Stimulated activated CD8-positive, alpha-beta memory T cell treated with anti-CD3 and anti-CD28 coated beads, Interleukin-15, amount 100 ng/mL, for 4 hours (primary cell): ENCODE data around the gene RFTN1.

Experiments used
- DNase-seq, 2 donors: peaks; one replicate each; pipeline ENCODE4 v3.0.0-alpha.2; 2020; ENCODE audit warnings: low read depth in 2 of 2

Gene RFTN1

DNA sequence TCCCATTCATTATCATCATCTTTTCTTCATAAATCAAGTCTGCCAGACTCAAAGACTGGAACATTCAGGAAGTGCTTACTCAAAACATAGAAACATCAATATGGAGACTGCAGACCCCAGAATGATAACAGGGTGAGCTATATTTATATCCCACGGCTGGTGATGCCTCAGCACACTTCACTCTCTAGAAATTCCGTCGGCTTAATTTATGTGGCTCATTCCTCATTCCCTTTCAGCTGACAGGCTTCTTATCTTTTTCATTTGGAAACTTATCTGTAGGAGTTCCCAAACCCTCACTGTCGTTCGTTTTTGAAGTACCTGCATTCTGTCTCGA lies 45.5 kb downstream of the RFTN1 start:
- DNase-seq, result no peak

DNA sequence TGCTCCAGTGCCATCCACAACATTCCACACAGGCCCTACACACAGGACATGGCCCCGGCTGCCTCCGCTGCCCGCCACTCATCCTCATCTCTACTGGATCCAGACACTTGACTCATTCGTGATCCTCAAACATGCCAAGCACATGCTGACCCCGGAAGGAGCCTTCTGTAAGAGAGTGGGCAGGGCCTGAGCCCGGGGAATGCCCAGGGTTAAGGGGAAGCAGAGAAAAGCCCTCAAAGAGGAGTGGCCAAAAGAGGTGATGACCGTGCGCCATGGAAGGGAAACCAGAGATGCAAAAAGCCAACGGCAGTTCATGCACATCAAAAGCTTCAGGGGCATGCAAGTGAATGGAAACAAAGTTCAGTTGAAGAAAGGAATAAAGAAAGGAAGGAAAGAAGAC lies 46.1 kb downstream of the RFTN1 start:
- peak in 1 of 2 donors; percentile 34 for DNase-seq

DNA sequence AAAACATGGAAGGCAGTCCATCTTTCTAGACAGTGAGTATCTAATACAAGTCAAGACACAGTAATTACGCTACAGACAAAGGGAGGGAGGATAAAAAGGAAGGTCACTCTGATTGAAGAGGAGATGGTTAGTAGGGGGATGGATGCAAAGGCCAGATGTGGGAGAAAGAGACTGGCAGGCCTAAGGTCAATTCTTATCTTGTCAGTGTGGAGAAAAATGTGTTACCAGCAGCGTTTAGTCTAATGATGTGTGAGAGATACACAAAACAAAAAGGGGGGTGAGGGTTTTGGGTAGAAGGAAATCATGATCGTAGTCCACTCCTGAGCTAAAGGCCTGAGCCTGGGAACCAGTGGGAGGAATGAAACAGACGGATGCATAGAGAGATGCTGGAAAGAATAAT lies 46.7 kb downstream of the RFTN1 start:
- DNase-seq, result no peak

DNA sequence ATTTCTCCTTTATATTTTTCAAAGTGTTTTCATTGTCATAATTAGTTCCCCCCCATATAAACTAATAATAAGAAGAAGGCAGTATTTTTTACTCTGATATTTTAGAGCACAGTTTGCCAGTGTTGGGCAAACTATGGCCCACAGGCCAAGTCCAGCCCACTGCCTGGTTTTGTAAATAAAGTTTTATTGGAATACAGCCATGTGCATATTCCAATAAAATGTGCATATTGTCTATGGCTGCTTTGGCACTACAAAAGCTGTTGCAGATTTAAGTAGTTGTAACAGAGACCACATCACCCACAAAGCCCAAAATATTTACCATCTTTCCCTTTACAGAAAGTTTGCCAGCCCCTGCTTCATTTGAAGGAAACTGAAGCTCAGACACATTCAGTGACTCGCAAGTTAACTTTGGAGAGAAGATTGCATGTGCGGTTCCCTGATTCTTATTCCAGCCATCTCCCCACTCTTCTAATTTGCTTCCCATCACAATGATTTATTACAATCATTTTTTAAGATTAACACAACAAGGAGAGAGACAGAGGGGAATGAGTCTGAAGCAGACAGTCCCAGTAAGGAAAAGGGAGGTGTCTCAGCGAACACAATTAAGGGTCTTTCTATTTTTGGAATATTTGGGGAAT lies 48.9 kb downstream of the RFTN1 start:
- DNase-seq, result no peak

DNA sequence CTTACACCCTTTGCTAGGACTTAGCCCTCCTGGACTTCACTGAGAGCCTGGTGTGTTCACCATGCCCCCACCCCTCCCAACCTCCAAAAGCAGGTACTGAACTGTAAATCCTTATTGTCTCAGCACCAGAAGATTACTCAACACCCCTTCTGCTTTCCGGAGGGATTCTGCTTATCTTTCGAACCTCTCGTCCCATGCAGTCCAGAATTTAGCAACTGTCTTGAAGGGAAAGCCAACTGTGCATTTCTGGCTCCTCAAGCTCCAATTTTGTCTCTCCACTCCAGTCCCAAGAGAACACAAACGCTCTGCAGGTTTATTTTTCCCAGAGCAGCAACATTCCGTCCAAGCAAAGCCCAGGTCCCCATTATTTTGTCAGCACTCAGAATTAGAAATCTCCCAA lies 49.6 kb downstream of the RFTN1 start:
- no peak for DNase-seq

DNA sequence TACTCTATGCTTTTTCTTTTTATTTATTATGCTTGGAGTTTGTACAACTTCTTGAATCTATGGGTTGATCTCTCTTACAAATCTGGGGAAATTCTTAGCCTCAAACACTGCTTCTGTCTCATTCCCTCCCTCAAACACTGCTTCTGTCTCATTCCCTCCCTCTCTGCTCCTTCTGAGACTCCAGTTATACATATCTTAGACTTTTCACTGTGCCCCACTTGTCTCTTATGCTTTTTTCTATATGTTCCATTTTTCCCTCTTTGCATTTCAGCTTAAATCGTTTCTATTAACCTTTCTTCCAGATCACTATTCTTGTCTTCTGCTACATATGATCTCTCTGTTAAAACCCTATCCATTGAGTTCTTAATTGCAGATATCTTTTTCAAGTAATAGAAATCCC lies 50.4 kb downstream of the RFTN1 start:
- DNase-seq, result no peak

DNA sequence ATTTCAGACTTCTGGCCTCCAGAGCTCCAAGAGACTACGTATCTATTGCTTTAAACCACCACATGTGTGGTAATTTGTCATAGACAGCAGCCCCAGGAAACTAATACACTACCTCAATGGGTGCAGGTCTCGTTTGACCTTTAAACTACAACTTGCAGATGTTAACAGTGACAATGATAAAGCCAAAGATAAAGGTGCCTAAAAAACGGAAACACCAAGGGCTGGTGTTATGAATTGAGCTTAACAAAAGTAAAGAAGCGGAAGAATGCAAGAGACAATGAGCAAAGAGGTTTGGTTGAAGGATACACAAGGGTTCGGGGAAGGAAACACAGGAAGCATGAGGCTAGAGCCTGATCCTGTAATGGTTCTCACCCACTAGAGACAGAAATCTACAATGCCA lies 50.8 kb downstream of the RFTN1 start:
- no peak for DNase-seq

DNA sequence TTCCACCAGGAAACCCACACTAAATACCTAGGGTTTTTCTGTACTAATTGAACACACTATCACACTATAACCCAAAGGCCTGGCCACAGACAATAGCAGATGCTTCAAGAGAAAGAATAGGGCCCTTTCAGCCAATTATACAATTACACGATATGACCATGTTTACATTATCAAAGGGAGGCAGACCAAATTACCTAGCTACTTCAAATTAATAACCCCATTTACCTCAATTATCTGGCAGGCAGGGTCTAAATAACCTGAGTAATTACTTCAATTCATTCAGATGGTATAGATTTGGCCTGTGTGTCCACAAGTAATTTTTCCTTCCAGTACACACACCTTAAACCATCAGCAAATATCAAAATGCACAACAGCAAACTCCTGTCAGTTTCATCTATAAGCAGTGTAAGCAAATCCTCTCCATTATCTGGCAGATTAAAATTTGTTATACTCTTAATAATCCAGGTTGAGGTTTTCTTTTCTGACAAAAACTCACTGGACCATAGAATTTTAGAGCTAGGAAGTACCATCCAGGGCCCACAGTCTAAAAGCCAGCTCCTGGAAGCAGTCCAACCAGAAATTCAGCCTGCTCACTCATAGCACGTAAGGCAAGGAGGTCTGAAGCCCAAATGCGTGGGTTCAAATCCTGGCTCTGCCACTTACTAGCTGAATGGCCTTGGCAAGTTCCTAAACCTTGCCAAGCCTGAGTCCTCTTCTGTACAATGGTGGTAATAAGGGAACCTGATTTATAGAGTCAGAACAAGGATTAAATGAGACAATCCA lies 51.8 kb downstream of the RFTN1 start:
- no peak for DNase-seq

DNA sequence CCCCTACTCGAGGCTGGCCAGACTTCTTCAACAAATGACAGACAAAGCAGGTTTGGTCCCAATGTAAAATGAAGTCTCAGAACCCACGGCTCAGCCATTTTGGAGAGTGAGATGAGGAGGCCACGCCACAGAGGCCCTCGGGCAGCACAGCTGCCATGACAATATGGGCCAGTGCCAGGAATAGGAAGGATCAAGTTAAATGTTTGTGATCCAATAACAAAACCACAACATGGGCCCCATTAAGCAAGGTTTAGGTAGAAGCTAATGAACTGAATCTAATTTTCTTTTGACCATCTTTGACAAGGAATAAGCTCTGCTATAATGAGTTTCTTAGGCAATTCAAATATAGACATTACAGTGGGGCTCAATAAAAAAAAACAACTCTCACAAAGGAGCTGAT lies 52.6 kb downstream of the RFTN1 start:
- no peak for DNase-seq

DNA sequence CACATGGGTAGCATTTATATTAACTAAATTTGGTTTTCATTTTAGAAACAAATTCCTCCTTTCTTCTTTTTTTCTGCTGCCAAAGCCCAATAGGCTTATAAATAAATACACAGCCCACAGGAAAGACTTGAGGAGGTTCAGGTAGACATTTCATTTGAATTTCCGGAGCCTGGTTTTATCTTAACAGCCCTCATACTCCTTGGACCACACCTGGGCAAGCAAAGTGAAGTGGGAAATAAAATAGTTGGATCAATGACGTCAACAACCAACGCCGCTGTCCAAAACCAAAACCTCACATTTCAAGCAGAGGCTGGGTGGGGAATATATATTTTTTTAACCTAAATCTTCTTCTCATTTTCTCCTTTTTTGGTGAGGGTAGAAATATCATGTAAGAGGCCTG lies 53.2 kb downstream of the RFTN1 start:
- DNase-seq, result no peak

DNA sequence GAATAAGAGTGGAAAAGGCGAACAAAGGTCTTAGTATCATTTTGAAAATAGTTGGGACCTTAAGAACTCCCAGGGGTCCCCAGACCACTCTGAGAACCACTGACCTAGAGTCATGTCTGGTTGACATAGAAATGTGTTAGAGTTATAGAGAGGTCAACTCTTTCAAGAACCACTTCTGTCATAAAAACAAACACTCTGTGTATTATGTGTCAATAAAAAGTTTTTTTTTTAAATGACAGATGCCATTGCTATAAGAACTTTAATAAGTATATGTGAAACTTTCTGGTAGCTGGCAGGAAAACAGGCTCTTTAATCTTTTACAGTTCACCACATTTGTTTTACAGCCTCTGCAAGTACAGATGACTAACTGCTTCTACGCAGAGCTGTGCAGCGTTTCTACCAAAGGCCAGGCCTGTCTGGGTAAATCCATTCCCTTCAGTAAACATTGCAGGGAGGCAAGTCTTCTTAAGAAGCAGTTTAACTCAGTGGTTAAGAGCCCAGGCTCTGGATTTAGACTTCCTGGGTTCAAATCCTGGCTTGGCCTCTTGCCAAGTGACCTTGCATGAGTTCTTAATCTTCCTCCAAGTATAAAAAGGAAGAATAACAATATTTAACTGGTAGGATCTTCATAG lies 56.6 kb downstream of the RFTN1 start:
- DNase-seq, result no peak

DNA sequence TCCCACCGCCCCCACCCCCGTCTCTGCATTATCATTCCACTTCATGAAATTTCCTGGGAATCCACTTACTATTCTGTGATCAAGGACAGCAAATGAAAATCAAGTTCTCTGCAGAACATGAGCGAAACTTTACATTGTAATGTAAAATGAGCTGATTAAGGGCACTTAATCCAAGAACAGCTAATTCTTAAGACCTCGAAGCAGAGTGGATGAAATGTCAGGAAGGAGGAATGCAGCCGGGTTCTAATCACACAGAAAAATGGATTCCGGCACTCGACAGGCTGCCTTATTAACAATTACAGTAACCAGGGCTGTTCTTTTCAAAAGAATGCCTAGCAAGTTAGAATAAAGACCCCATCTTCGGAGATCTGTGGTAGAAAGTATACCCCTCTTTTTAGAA lies 57.5 kb downstream of the RFTN1 start:
- no peak for DNase-seq

DNA sequence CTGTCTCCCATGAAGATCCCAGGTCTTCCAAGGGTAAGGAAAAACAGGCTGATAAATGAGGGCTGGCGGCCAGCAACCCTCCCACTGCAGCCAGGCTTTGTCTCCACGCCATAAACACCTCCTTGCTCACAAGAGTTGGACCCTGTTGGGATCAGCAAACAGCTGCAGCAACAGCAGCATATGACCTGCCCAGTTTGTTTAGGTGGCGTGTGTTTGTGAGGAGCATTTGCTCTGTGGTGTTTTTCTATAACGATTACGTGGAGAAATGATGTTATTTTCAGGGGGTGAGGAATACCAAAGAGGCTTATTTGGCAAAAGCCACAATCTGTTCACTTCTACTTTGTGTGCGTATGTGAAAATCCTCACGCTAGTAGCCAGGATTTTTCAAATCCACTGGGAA lies 58.5 kb downstream of the RFTN1 start:
- DNase-seq, result no peak

DNA sequence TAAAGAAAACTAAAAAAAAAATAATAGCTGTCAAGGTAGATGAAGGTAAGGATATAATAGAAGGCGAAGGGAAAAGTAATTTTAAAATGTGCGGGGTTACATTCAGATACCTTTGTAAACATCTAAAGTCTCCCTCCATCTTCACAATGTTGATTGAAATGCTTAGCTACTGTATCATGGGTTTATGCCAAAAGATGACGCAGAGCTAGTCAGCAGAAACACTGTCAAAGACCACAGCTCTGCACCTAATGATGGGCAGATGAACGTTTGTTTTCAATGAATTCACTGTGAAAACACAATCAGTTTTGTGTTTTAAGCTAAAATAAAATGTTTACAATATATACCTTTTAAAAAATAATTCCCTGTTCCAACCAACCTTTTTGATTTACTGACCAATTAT lies 61.2 kb downstream of the RFTN1 start:
- no peak for DNase-seq

DNA sequence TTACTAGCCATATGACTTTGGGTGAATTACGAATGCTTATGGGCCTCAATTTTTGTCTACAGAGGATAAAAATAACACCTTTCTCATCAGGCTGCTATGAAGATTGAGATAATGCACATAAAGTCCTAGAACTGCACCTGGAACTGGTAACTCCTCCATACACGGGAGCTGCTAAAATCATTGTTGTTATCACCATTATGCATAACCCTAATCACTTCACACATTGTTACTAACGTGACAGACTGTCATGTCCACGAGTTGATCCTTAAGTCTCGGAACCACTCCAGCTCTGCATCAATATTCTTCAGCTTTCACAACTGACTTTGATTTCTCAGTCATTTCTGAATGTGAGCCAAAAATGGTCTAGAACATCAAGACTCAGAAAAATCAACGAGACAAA lies 64.1 kb downstream of the RFTN1 start:
- DNase-seq, result no peak

DNA sequence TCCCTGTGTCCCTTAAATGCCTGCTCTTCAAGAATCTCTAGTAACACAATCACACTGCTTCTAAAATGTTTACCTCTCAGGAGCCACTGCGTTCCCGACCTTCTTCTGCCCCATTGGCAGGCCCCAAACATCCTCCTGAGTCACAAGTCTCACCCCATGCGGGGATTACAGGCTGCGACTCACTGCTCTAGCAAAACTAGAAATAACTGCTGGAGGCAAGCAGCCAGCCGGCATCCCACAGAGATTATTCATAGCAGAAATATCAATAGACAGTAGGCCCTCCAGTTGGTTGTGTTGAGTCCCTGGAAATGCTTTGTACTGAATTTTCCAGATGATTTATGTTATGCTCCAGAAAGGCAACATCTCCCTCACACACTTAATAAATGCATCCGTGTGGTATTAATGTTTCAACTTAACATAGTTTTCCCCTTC lies 64.8 kb downstream of the RFTN1 start:
- DNase-seq, result no peak

DNA sequence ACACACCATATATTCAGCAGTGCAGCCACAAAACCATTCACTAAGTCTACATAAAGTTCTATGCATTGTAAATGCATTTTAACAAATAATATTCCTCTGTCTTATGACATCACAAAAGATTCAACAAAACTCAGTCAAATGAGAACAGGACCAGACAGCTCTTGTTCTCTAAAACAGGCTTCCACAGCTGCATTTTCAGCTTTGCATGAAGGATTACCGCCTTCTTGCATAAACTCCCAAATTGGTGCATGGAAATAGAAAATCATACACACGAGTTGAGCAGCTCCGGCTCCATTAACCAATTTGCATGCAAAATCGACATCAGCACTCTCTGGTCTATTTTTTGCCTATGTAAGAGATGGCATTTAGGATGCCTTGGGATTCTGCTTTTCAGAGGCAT lies 66.4 kb downstream of the RFTN1 start:
- DNase-seq, result no peak

DNA sequence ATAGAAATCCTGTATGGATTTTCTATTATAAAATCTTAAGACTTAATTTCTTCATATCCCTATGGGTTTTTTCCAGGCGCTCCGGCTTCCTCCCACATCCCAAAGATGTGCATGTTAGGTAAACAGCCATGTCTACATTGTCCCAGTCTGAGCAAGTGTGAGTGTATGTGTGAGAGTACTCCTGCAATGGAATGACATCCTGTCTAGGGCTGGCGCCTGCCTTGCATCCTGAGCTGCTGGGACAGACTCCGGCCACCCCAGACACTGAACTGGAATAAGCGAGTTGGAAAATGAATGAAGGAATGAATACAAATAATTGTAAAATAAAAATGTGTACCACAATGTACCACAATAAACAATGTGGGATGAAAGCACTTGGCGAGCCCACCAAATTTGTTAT lies 69.2 kb downstream of the RFTN1 start:
- no peak for DNase-seq

DNA sequence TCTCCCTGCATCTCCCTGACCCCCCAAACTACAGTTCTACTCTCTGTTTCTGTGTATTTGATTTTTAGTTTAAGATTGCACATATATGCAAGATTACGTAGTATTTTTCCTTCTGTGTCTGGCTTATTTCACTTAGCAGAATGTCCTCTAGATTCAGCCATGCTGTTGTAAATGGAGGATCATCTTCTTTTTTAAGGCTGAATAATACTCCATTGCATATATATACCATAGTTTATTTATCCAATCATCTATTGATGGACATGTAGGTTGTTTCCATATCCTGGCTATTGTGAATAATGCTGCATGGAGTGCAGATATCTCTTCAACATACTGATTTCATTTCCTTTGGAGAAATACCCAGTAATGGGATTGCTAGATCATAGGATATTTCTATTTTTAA lies 70.8 kb downstream of the RFTN1 start:
- DNase-seq, result no peak

DNA sequence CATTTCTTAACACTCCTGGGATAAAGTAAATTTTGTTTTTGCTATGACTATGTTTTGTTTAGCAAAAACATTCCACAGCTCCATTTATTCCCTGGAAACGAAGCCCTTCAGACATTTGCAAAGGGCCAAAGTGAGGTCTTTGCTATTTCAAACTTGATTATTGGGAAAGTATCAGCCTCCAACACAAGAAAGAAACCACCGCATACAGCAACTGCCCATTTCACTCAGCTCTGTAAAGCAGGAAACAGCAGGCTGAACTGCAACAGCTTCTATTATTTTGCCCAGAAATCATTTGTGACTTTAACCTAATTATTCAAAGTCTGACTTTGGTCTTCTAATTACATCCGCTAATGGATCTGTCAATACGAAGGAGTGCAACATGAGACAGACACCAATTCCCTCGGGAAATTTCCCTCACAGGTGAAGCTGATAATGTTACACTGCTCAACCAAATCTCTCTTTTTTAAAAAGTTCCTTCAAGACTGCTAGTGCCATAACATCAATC lies 72.1 kb downstream of the RFTN1 start:
- DNase-seq, result no peak

DNA sequence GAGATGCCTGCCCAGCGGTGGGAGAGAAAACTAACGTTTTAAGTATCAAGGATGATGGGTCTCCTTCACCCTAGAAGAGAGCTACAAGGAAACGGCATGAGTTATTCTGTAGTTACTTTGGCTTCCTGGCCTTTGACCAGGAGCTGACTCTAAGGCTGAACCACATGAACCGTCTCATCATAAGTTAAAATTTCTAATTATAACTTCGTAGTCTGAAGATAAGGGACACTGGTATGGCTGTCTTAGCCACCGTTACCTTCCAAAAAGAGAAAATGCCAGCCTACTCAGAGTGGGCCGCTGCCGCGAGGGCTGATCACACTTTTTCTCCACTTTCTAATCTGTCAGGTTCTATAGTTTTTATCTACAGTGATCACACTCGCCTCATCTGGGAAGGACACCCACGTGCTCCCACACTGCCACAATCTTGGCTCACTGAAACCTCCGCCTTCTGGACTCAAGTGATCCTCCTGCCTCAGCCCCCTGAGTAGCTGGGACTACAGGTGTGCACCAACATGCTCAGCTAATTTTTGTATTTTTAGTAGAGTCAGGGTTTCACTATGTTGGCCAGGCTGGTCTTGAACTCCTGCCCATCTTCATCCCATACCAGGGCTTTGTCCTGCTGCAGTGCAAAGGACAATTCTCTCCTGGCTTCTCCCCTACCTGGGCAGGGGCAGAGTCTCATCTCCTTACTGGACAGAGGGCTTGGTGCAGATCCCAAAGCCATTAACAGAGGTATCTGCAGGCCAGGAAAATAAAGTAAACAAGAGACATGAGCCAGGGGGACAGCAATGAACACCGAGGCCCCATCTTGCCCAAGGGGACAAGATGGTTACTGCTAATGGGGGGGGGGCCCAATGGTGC lies 73.4 kb downstream of the RFTN1 start:
- DNase-seq, result no peak

DNA sequence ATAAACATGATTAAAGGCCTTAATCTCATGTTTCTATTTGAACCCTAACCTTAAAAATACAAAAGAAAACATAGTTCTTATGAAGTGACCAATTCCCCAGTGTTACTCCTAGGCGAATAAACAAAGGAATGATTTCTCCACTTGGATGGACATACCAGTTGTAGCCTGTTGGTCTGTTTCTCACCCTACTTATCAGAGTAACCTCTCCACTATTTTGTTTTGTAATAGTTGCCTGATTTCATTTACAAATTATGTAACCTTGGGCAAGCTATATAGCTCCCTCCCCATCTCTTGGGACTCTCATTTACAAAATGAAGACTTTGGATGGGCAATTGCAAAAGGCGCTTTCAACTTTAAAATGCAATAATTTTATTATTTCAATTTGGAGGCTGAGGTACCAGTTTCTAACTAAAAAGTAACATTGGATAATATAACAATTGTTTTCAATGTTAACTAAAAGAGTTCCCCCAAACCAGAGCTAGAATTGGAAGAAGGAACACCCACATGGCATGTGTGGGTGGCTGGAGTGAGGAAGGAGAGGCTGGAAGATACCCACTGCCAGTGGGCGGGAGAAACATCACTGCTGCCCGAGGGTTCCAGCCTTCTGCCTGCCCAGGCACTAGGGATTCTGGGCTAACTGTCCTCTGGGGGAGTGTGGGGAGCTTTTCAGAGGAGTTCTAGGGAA lies 74.2 kb downstream of the RFTN1 start:
- DNase-seq, result no peak
